ENCODE data around the gene IRF7.
A peak's percentile ranks its signal among the peaks of the same experiment; 100 is the strongest.

The IRF7 gene

GRCh38 chr11:620935-621814 is 5.4 kb upstream of the IRF7 start:
- no peak for DNase-seq

GRCh38 chr11:620201-620600 is 4.5 kb upstream of the IRF7 start:
- no peak for DNase-seq

GRCh38 chr11:619628-620050 is 3.9 kb upstream of the IRF7 start:
- peak; percentile 31 for DNase-seq

- no peak for DNase-seq
Measured at GRCh38 chr11:618856-619627, 3.3 kb upstream of the IRF7 start.

- peak; percentile 25 for DNase-seq
Measured at GRCh38 chr11:617912-618682, 2.3 kb upstream of the IRF7 start.

GRCh38 chr11:617199-617911 is 1.6 kb upstream of the IRF7 start:
- DNase-seq, result no peak

- DNase-seq, result peak; percentile 43
Measured at GRCh38 chr11:616320-617198, 809 bp upstream of the IRF7 start.

GRCh38 chr11:614623-615503 is 887 bp downstream of the IRF7 start:
- DNase-seq, result peak; percentile 39

- DNase-seq, result peak; percentile 34
Measured at GRCh38 chr11:614021-614622, 1.6 kb downstream of the IRF7 start.

GRCh38 chr11:613369-613968 is 2.3 kb downstream of the IRF7 start:
- DNase-seq, result peak; percentile 44

- no peak for DNase-seq
Measured at GRCh38 chr11:612961-613300, 2.8 kb downstream of the IRF7 start.

- peak; percentile 77 for DNase-seq
Measured at GRCh38 chr11:612201-612960, 3.4 kb downstream of the IRF7 start.

- no peak for DNase-seq
Measured at GRCh38 chr11:611001-611996, 4.5 kb downstream of the IRF7 start.

GRCh38 chr11:610146-610801 is 5.5 kb downstream of the IRF7 start:
- no peak for DNase-seq

GRCh38 chr11:609341-609811 is 6.4 kb downstream of the IRF7 start:
- DNase-seq, result no peak

GRCh38 chr11:608791-609251 is 6.9 kb downstream of the IRF7 start:
- no peak for DNase-seq
